NT2/D1 (cell line): ENCODE data around the gene RASL10B.

Source experiments
- DNase-seq: peaks from one replicate; pipeline ENCODE4 v3.0.0-alpha.2; 2011; ENCODE audit warnings: low read depth, low spot score
- H3K27me3 ChIP-seq: 2 replicates; pipeline ENCODE4 v1.6.0; 2011; ENCODE audit warnings: mild to moderate bottlenecking; ENCODE audit not compliant: insufficient read length, insufficient read depth
- H3K36me3 ChIP-seq: 2 replicates; pipeline ENCODE4 v1.6.1; 2011; ENCODE audit warnings: mild to moderate bottlenecking, low read length, mixed read lengths; ENCODE audit not compliant: insufficient read depth, insufficient read length
- H3K4me1 ChIP-seq: 2 replicates; pipeline ENCODE4 v1.5.1; 2011; ENCODE audit not compliant: insufficient read depth, insufficient read length
- H3K4me3 ChIP-seq: 2 replicates; pipeline ENCODE4 v1.5.1; 2011; ENCODE audit warnings: low read depth; ENCODE audit not compliant: insufficient read length
- H3K9ac ChIP-seq: 2 replicates; pipeline ENCODE4 v1.6.0; 2011; ENCODE audit warnings: low read depth; ENCODE audit not compliant: insufficient read length
- H3K9me3 ChIP-seq: 2 replicates; pipeline ENCODE4 v1.5.1; 2011; ENCODE audit warnings: mild to moderate bottlenecking, low read length; ENCODE audit not compliant: insufficient read depth
- SUZ12 ChIP-seq: IDR thresholded peaks from 2 replicates; pipeline ENCODE4 v1.6.1; 2011; ENCODE audit not compliant: insufficient read length, insufficient read depth; ENCODE audit errors: extremely low read depth
- YY1 ChIP-seq: IDR thresholded peaks from 2 replicates; pipeline ENCODE4 v1.6.1; 2011; ENCODE audit not compliant: insufficient read length, insufficient read depth
- ZNF274 ChIP-seq: IDR thresholded peaks from 2 replicates; pipeline ENCODE4 v1.6.1; 2011; ENCODE audit warnings: mild to moderate bottlenecking, low read depth, low read length

The RASL10B gene

GRCh38 chr17:35709874-35710273, 21.6 kb upstream of the RASL10B start:
- Histone ChIP-seq H3K36me3 (peaks cover 52% of the 10 kb centered on the region), H3K9me3 (peaks cover 5% of the 10 kb centered on the region; the same call in 1 of the 2 replicates), H3K4me1 (peaks cover 4% of the 10 kb centered on the region), H3K27me3 (no peaks in the 10 kb centered on the region), H3K9ac (no peak overlapping the region), H3K4me3 (no peak overlapping the region)
- TF ChIP-seq YY1 (no peak), ZNF274 (no peak)
- DNase-seq, result no peak

- H3K4me1 ChIP-seq, result peaks cover 4% of the 10 kb centered on the region
- no peaks in the 10 kb centered on the region for H3K27me3 ChIP-seq
- DNase-seq, result no peak
- no peak overlapping the region for H3K4me3 ChIP-seq
- H3K9ac ChIP-seq, result no peak overlapping the region
- TF ChIP-seq YY1, result no peak
- no peak for TF ChIP-seq SUZ12
- no peak for TF ChIP-seq ZNF274
- H3K9me3 ChIP-seq, result peaks cover 5% of the 10 kb centered on the region; the same call in 1 of the 2 replicates
- H3K36me3 ChIP-seq, result peaks cover 58% of the 10 kb centered on the region
Observed at GRCh38 chr17:35710950-35711349, 20.5 kb upstream of the RASL10B start.

GRCh38 chr17:35713069-35713728, 18.2 kb upstream of the RASL10B start:
- no peak overlapping the region for H3K9ac ChIP-seq
- H3K9me3 ChIP-seq, result peaks cover 5% of the 10 kb centered on the region; the same call in 1 of the 2 replicates
- no peak for DNase-seq
- peaks cover 74% of the 10 kb centered on the region for H3K36me3 ChIP-seq
- no peak overlapping the region for H3K4me3 ChIP-seq
- no peaks in the 10 kb centered on the region for H3K27me3 ChIP-seq
- H3K4me1 ChIP-seq, result peaks cover 4% of the 10 kb centered on the region
- TF ChIP-seq YY1 (no peak), ZNF274 (no peak), SUZ12 (no peak)

DNA sequence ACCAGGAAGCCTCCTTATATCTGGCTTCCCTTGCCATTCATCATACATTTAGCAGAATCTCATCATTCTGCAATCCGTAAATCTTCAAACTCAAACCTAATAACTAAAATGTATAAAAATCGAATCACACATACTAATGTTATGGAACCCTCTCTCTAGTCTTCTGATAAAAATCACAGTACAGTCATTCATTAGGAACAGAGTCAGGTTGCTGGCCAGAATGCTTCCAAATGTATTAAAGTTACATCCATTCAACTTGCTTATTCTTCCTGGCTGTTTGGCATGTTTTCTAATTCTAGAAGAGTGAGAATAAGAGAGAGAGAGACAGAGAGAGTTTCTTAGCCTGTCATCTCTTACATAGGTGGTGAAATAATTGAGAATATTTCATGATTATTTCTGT, 16.5 kb upstream of the RASL10B start:
- Histone ChIP-seq H3K27me3 (no peaks in the 10 kb centered on the region), H3K36me3 (peaks cover 78% of the 10 kb centered on the region), H3K4me1 (peaks cover 4% of the 10 kb centered on the region), H3K4me3 (no peak overlapping the region), H3K9me3 (peaks cover 5% of the 10 kb centered on the region; the same call in 1 of the 2 replicates), H3K9ac (no peak overlapping the region)
- DNase-seq, result no peak
- TF ChIP-seq YY1 (no peak), ZNF274 (no peak), SUZ12 (no peak)

DNA sequence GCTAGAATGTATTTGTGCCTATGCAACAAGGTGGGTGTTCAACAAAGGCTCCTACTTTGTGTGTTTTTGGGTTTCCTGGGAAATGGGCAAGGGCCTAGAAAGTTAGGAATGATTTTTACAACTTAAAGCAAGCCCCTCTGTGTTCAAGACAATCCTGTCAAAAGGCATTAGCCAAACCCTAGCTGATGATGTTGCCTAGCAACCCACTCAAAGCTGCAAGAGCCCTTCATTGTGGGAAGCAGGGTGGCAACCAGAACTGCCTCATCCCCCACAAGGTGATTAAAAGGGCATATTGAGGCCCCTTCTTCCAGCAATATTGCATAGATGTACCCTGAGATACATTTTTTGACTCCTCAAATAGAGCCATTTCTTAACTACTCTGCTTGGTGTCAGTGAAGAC, 16.0 kb upstream of the RASL10B start:
- peaks cover 75% of the 10 kb centered on the region for H3K36me3 ChIP-seq
- no peak for DNase-seq
- H3K4me1 ChIP-seq, result peaks cover 4% of the 10 kb centered on the region

GRCh38 chr17:35716173-35716572, 15.3 kb upstream of the RASL10B start:
- Histone ChIP-seq H3K9ac (no peak overlapping the region), H3K36me3 (peaks cover 72% of the 10 kb centered on the region), H3K4me1 (peaks cover 4% of the 10 kb centered on the region), H3K4me3 (no peak overlapping the region), H3K27me3 (no peaks in the 10 kb centered on the region), H3K9me3 (no peaks in the 10 kb centered on the region)
- DNase-seq, result no peak
- TF ChIP-seq SUZ12 (no peak), ZNF274 (no peak), YY1 (no peak)

More for the DNA sequence above, 16.0 kb upstream of the RASL10B start:
- H3K4me3 ChIP-seq, result no peak overlapping the region
- peaks cover 4% of the 10 kb centered on the region; the same call in 1 of the 2 replicates for H3K9me3 ChIP-seq
- H3K27me3 ChIP-seq, result no peaks in the 10 kb centered on the region
- no peak overlapping the region for H3K9ac ChIP-seq
- TF ChIP-seq ZNF274 (no peak), YY1 (no peak), SUZ12 (no peak)

DNA sequence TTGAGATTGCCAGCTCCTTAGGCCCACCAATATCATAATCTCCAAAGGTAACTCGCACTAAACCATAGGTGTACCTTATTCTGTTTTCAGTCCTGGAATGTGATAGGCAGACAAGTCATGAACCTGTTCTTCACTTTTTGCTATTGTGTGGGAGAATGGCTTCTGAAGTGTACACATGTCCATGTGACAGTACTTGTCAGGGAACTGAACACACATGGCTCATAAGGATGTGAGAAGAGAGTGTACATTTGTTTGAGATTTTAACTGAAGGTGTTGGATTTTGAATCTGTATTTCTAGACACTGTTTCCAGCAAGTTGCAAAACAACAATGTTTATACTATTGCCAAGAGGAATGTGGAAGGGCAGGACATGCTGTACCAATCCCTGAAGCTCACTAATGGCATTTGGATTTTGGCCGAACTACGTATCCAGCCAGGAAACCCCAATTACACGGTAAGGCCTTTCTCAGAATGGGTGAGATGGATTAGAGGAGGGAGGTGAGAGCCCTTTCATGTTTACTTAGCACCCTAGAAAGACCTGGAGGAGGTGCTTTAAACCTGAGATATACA, 14.5 kb upstream of the RASL10B start:
- no peaks in the 10 kb centered on the region for H3K9me3 ChIP-seq
- DNase-seq, result no peak
- no peak overlapping the region for H3K4me3 ChIP-seq
- peaks cover 75% of the 10 kb centered on the region for H3K36me3 ChIP-seq
- TF ChIP-seq ZNF274, result no peak
- H3K27me3 ChIP-seq, result no peaks in the 10 kb centered on the region
- H3K9ac ChIP-seq, result no peak overlapping the region
- H3K4me1 ChIP-seq, result peaks cover 4% of the 10 kb centered on the region

GRCh38 chr17:35717475-35717874, 14.0 kb upstream of the RASL10B start:
- Histone ChIP-seq H3K27me3 (no peaks in the 10 kb centered on the region), H3K4me1 (peaks cover 4% of the 10 kb centered on the region), H3K9me3 (no peaks in the 10 kb centered on the region), H3K9ac (no peak overlapping the region), H3K36me3 (peaks cover 79% of the 10 kb centered on the region), H3K4me3 (no peak overlapping the region)
- DNase-seq, result no peak
- TF ChIP-seq ZNF274 (no peak), YY1 (no peak), SUZ12 (no peak)
